Endodermal cell (in vitro differentiated cells): ENCODE measurements around the gene LRRK1. TPM values are rescaled to one million over a fixed set of nuclear protein-coding genes. Genes with fewer than 3 reads are reported as not detected.
A peak's percentile ranks its signal among the peaks of the same experiment; 100 is the strongest.

Source experiments
- DNase-seq: peaks from one replicate; pipeline ENCODE4 v3.0.0-alpha.2; 2017
- H3K27ac ChIP-seq: 2 replicates; pipeline ENCODE4 v1.5.1; 2013; ENCODE audit warnings: mild to moderate bottlenecking, low read depth, low read length, moderate library complexity
- H3K27me3 ChIP-seq: 2 replicates; pipeline ENCODE4 v1.6.1; 2013; ENCODE audit warnings: mild to moderate bottlenecking, low read length, moderate library complexity; ENCODE audit not compliant: insufficient read depth, control insufficient read depth, poor library complexity, severe bottlenecking
- H3K36me3 ChIP-seq: 2 replicates; pipeline ENCODE4 v1.7.0; 2013; ENCODE audit warnings: mild to moderate bottlenecking, low read length, moderate library complexity; ENCODE audit not compliant: control insufficient read depth, insufficient read depth
- H3K4me1 ChIP-seq: one replicate; pipeline ENCODE4 v1.7.0; 2013; ENCODE audit warnings: low read length; ENCODE audit not compliant: control insufficient read depth, insufficient read depth
- H3K4me3 ChIP-seq: 2 replicates; pipeline ENCODE4 v1.5.1; 2013; ENCODE audit warnings: mild to moderate bottlenecking, low read length, moderate library complexity
- H3K9ac ChIP-seq: 2 replicates; pipeline ENCODE4 v1.6.1; 2013; ENCODE audit warnings: mild to moderate bottlenecking, low read length, moderate library complexity; ENCODE audit not compliant: poor library complexity, severe bottlenecking; ENCODE audit errors: extremely low read depth
- H3K9me3 ChIP-seq: 2 replicates; pipeline ENCODE4 v1.6.1; 2013; ENCODE audit warnings: mild to moderate bottlenecking, low read length, moderate library complexity; ENCODE audit not compliant: control insufficient read depth
- H3K27ac Mint-ChIP-seq: 2 replicates; pipeline ENCODE4 v1.8.0; 2020; ENCODE audit warnings: mixed read lengths
- H3K27me3 Mint-ChIP-seq: 2 replicates; pipeline ENCODE4 v1.8.0; 2021; ENCODE audit warnings: mild to moderate bottlenecking, mixed read lengths; ENCODE audit not compliant: insufficient read depth
- H3K36me3 Mint-ChIP-seq: 2 replicates; pipeline ENCODE4 v1.8.0; 2020; ENCODE audit warnings: low read depth, mixed read lengths
- H3K4me1 Mint-ChIP-seq: 2 replicates; pipeline ENCODE4 v1.8.0; 2020; ENCODE audit warnings: mixed read lengths
- H3K4me3 Mint-ChIP-seq: 2 replicates; pipeline ENCODE4 v1.8.0; 2020; ENCODE audit warnings: mild to moderate bottlenecking, moderate library complexity, mixed read lengths
- H3K9me3 Mint-ChIP-seq: 2 replicates; pipeline ENCODE4 v1.8.0; 2020; ENCODE audit warnings: mild to moderate bottlenecking, mixed read lengths
- WGBS, 2 experiments: methylation state at CpG; one replicate each; pipeline versions ENCODE4 v1.1.5 to v1.1.7; 2013; ENCODE audit warnings: missing lambda C conversion rate in 2 of 2, mixed read lengths in 1 of 2; ENCODE audit not compliant: insufficient coverage in 1 of 2, insufficient read length in 1 of 2; 5-methylcytosine and 5-hydroxymethylcytosine counted together
- total RNA-seq, 2 donors: library from RNA; stranded (reverse); fragmentation: NEBNext Ultra II Directional in 1 of 2; extraction: Animal tissue kit (Norgen Biotek cat#: 25700) in 1 of 2; gene quantifications; 2 replicates in 1 of 2; 3 replicates in 1 of 2; pipeline ENCODE4 v1.2.1, GENCODE V29; 2021
- TF ChIP-seq, protein P1 (sequence below): fragments of 200-600 bp; sonication (generic); conservative IDR thresholded peaks from 2 replicates; pipeline ENCODE4 v1.5.0; 2021; ENCODE audit warnings: antibody characterized with exemption, mild to moderate bottlenecking

Gene LRRK1
- total RNA-seq, 2 donors from 2014 or later, result 2.7 to 5.1 TPM

- WGBS, 2 experiments, result 90 to 100% methylated on average over 7 to 9 of the region's 9 CpGs
Measured at GRCh38 chr15:101115393-101115785, 196.2 kb downstream of the LRRK1 start.

DNA sequence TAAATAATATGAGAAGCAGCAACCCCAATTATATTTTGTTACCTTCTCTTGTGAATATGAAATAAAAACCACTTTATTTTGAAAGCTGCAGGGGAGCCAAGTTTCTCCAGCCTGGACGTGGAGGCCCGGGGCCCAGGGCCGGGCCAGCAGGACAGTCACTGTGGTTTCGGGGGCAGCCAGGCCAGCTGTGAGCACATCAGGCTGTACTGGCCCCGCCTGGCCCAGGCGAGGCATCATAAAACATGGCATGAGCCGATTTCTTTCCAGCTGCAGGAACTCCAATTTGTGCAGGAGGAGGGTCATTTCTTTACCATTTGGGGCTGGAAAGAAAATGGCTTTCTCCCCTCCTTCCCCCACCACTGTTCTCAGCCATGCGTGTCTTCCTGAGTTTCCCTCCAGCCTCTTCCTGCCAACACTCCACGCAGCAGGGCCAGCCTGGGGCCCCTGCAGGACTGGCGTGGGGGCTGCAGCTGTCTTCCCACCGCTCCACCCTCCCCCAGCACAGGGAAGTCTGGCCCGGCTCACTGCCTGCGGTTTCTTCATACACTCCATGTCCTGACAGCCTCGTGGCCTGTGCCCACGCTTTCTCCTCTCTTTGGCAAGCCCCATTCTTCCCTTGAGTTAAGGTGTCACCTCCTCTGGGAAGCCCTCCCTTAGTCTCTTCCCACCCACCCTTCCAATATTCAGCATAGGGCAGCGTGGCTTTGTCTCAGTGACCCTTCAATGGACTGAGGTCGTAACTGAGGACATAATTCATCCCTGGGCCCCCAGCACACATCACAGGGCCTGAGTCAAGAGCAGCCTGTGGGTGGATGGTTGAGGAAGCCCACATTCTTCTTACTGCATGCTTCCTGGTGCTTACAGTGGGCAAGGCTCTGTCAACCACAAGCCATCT, 196.9 kb downstream of the LRRK1 start:
- no peaks in the 10 kb centered on the region for H3K27me3 ChIP-seq
- no peak overlapping the region for H3K9ac ChIP-seq
- Mint-ChIP-seq H3K4me3 (no peak overlapping the region), H3K36me3 (no peaks in the 10 kb centered on the region), H3K9me3 (no peaks in the 10 kb centered on the region), H3K27ac (no peak overlapping the region), H3K4me1 (peaks cover 3% of the 10 kb centered on the region), H3K27me3 (no peaks in the 10 kb centered on the region)
- peak overlapping the region; percentile 52 for H3K27ac ChIP-seq
- no peaks in the 10 kb centered on the region for H3K4me1 ChIP-seq
- whole genome bisulfite sequencing, 2 experiments, result 69 to 88% methylated on average over 5 to 17 of the region's 17 CpGs
- DNase-seq, result peak; percentile 41
- no peak overlapping the region for H3K4me3 ChIP-seq
- TF ChIP-seq, protein P1, sequence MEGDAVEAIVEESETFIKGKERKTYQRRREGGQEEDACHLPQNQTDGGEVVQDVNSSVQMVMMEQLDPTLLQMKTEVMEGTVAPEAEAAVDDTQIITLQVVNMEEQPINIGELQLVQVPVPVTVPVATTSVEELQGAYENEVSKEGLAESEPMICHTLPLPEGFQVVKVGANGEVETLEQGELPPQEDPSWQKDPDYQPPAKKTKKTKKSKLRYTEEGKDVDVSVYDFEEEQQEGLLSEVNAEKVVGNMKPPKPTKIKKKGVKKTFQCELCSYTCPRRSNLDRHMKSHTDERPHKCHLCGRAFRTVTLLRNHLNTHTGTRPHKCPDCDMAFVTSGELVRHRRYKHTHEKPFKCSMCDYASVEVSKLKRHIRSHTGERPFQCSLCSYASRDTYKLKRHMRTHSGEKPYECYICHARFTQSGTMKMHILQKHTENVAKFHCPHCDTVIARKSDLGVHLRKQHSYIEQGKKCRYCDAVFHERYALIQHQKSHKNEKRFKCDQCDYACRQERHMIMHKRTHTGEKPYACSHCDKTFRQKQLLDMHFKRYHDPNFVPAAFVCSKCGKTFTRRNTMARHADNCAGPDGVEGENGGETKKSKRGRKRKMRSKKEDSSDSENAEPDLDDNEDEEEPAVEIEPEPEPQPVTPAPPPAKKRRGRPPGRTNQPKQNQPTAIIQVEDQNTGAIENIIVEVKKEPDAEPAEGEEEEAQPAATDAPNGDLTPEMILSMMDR, result no peak
- no peaks in the 10 kb centered on the region for H3K36me3 ChIP-seq
- no peaks in the 10 kb centered on the region for H3K9me3 ChIP-seq

More at GRCh38 chr15:101115393-101115785, 196.2 kb downstream of the LRRK1 start:
- no peak for DNase-seq
- no peaks in the 10 kb centered on the region for H3K9me3 Mint-ChIP-seq
- Histone ChIP-seq H3K9me3 (no peaks in the 10 kb centered on the region), H3K27ac (no peak overlapping the region), H3K4me3 (no peak overlapping the region), H3K36me3 (no peaks in the 10 kb centered on the region), H3K9ac (no peak overlapping the region), H3K27me3 (no peaks in the 10 kb centered on the region), H3K4me1 (no peaks in the 10 kb centered on the region)
- H3K36me3 Mint-ChIP-seq, result no peaks in the 10 kb centered on the region
- H3K4me1 Mint-ChIP-seq, result peaks cover 3% of the 10 kb centered on the region
- H3K4me3 Mint-ChIP-seq, result no peak overlapping the region
- H3K27ac Mint-ChIP-seq, result no peak overlapping the region
- H3K27me3 Mint-ChIP-seq, result no peaks in the 10 kb centered on the region
- TF ChIP-seq, protein P1, result no peak

- Mint-ChIP-seq H3K27ac (no peak overlapping the region), H3K4me1 (peaks cover 3% of the 10 kb centered on the region)
- H3K36me3 ChIP-seq, result no peaks in the 10 kb centered on the region
Measured at GRCh38 chr15:101116681-101116976, 197.5 kb downstream of the LRRK1 start.

More at GRCh38 chr15:101116681-101116976, 197.5 kb downstream of the LRRK1 start:
- no peak overlapping the region for H3K9ac ChIP-seq
- H3K4me3 ChIP-seq, result no peak overlapping the region
- no peak overlapping the region for H3K27ac ChIP-seq
- TF ChIP-seq, protein P1, result no peak
- DNase-seq, result no peak
- no peaks in the 10 kb centered on the region for H3K27me3 Mint-ChIP-seq
- no peaks in the 10 kb centered on the region for H3K9me3 Mint-ChIP-seq
- 100% methylated on average over 1 of the region's 1 CpG; no CpG with 5 or more reads in 1 of the 2 experiments for WGBS, 2 experiments
- H3K36me3 Mint-ChIP-seq, result no peaks in the 10 kb centered on the region
- H3K4me1 ChIP-seq, result no peaks in the 10 kb centered on the region
- H3K27me3 ChIP-seq, result no peaks in the 10 kb centered on the region
- no peaks in the 10 kb centered on the region for H3K9me3 ChIP-seq
- no peak overlapping the region for H3K4me3 Mint-ChIP-seq
